Esophagus squamous epithelium (tissue), 5 donors: ENCODE data around the gene BMP5. TPM values are rescaled to one million over a fixed set of nuclear protein-coding genes. Genes with fewer than 3 reads are reported as not detected.

Experiments
- DNase-seq: peaks from one replicate; lab custom pipeline; 2025; lab: John Stamatoyannopoulos, UW
- H3K27ac ChIP-seq, 4 donors: fragments of 200-600 bp; sonication (generic); one replicate each; pipeline ENCODE4 v1.5.1; 2016 to 2019; ENCODE audit warnings: mild to moderate bottlenecking in 1 of 4
- H3K27me3 ChIP-seq, 4 donors: fragments of 200-600 bp; sonication (generic); 1 replicate in 3 of 4; 2 replicates in 1 of 4; pipeline versions ENCODE4 v1.5.1 to v1.6.0; 2017 to 2021; ENCODE audit warnings: antibody characterized with exemption in 1 of 4
- H3K36me3 ChIP-seq, 3 donors: fragments of 200-600 bp; sonication (generic); one replicate each; pipeline ENCODE4 v1.5.1; 2016 to 2019
- H3K4me1 ChIP-seq, 3 donors: fragments of 200-600 bp; sonication (generic); one replicate each; pipeline ENCODE4 v1.5.1; 2017 to 2019
- H3K4me3 ChIP-seq, 4 donors: fragments of 200-600 bp; sonication (generic); 1 replicate in 3 of 4; 2 replicates in 1 of 4; pipeline ENCODE4 v1.5.1; 2016 to 2019; ENCODE audit warnings: mild to moderate bottlenecking in 2 of 4, moderate library complexity in 1 of 4
- H3K9me3 ChIP-seq, 3 donors: fragments of 200-600 bp; sonication (generic); one replicate each; pipeline ENCODE4 v1.5.1; 2016 to 2019
- CTCF ChIP-seq, 6 experiments: fragments of 450-650 bp in 4 of 6; fragments of 200-600 bp in 2 of 6; sonication (generic) in 2 of 6; IDR thresholded peaks; one replicate each; pipeline ENCODE4 v1.5.1; 2016 to 2019; ENCODE audit warnings: antibody characterized with exemption in 6 of 6, mild to moderate bottlenecking in 4 of 6, moderate library complexity in 4 of 6
- POLR2A ChIP-seq, 4 donors: fragments of 450-650 bp; IDR thresholded peaks; one replicate each; pipeline ENCODE4 v1.6.1; 2017; ENCODE audit warnings: antibody characterized with exemption in 4 of 4, mild to moderate bottlenecking in 4 of 4, moderate library complexity in 3 of 4
- WGBS, 2 donors: methylation state at CpG; one replicate each; pipeline ENCODE4 v1.1.5; 2018; 5-methylcytosine and 5-hydroxymethylcytosine counted together
- intact Hi-C: fragments of 100-400 bp; cut with DNase I; formaldehyde crosslinking; loops from one replicate; pipeline ENCODE4 v1.15.0; 2022
- total RNA-seq, 4 donors: library from RNA; depleted of rRNA; stranded (reverse); fragments of >200 nt; gene quantifications; one replicate each; pipeline ENCODE4 v1.1.0, GENCODE V29; 2016
- donor health status: DM: yes; HTN: yes; CAD: no.

BMP5 gene
- total RNA-seq, 4 donors from 2014 or later: 0.04 to 0.26 (median 0.15) TPM

GRCh38 chr6:55785273-55785672 lies 90.1 kb downstream of the BMP5 start:
- Histone ChIP-seq H3K27me3 (no peaks in the 10 kb centered on the region), H3K4me3 (no peak overlapping the region), H3K4me1 (no peaks in the 10 kb centered on the region), H3K9me3 (no peaks in the 10 kb centered on the region), H3K36me3 (no peaks in the 10 kb centered on the region), H3K27ac (no peak overlapping the region)
- intact Hi-C loops: no loop called here
- TF ChIP-seq CTCF (IDR thresholded peaks at IDR 0.05): no peak
- no peak for TF ChIP-seq POLR2A (IDR thresholded peaks at IDR 0.05)
- no peak for DNase-seq
- 87 to 88% methylated on average over 6 of the region's 6 CpGs for WGBS, 2 donors

GRCh38 chr6:55782275-55782674 lies 93.1 kb downstream of the BMP5 start:
- DNase-seq: no peak
- Histone ChIP-seq H3K4me1 (no peaks in the 10 kb centered on the region), H3K4me3 (no peak overlapping the region), H3K27me3 (no peaks in the 10 kb centered on the region), H3K36me3 (no peaks in the 10 kb centered on the region), H3K9me3 (no peaks in the 10 kb centered on the region), H3K27ac (no peak overlapping the region)
- 67 to 74% methylated on average over 2 of the region's 2 CpGs for WGBS, 2 donors
- intact Hi-C loops: no loop called here
- no peak for TF ChIP-seq CTCF (IDR thresholded peaks at IDR 0.05)
- no peak for TF ChIP-seq POLR2A (IDR thresholded peaks at IDR 0.05)

DNA sequence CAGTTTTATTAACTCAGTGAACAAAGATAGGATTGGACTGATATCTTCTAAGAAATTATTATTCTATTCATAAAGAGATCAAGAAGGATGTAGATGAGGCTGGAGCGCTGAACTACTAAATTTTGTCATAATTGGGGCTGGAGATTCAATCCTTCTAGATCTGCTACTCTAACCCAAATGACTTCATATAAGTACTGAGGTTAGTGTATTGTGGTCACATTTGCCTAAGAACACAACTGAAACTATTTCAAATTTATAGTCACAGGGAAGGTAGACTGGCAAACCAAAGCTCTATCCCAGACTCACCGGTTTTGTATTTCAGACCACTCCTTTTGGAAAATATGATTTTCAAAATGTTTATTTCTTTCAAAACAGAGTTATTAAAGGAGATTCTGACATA lies 96.7 kb downstream of the BMP5 start:
- WGBS, 2 donors: 71 to 83% methylated on average over 2 of the region's 2 CpGs
- no peak for DNase-seq
- Histone ChIP-seq H3K36me3 (no peaks in the 10 kb centered on the region), H3K27me3 (no peaks in the 10 kb centered on the region), H3K4me3 (no peak overlapping the region), H3K4me1 (no peaks in the 10 kb centered on the region), H3K9me3 (no peaks in the 10 kb centered on the region), H3K27ac (no peak overlapping the region)
- TF ChIP-seq CTCF (IDR thresholded peaks at IDR 0.05) (no peak), POLR2A (IDR thresholded peaks at IDR 0.05) (no peak)
- intact Hi-C loops: no loop called here

GRCh38 chr6:55777469-55777868 lies 97.9 kb downstream of the BMP5 start:
- no peak overlapping the region for H3K27ac ChIP-seq
- TF ChIP-seq POLR2A (IDR thresholded peaks at IDR 0.05) (no peak), CTCF (IDR thresholded peaks at IDR 0.05) (no peak)
- H3K36me3 ChIP-seq: no peaks in the 10 kb centered on the region
- no peak for DNase-seq
- no peak overlapping the region for H3K4me3 ChIP-seq
- intact Hi-C loops: no loop called here
- H3K9me3 ChIP-seq: no peaks in the 10 kb centered on the region
- no peaks in the 10 kb centered on the region for H3K27me3 ChIP-seq
- H3K4me1 ChIP-seq: no peaks in the 10 kb centered on the region
- WGBS, 2 donors: 57 to 88% methylated on average over 1 of the region's 1 CpG

- TF ChIP-seq POLR2A (IDR thresholded peaks at IDR 0.05) (no peak), CTCF (IDR thresholded peaks at IDR 0.05) (no peak)
- H3K27me3 ChIP-seq: no peaks in the 10 kb centered on the region
- H3K4me3 ChIP-seq: no peak overlapping the region
- intact Hi-C loops: no loop called here
- H3K36me3 ChIP-seq: no peaks in the 10 kb centered on the region
- 17 to 22% methylated on average over 1 of the region's 1 CpG for WGBS, 2 donors
- H3K27ac ChIP-seq: no peak overlapping the region
- no peaks in the 10 kb centered on the region for H3K4me1 ChIP-seq
- DNase-seq: no peak
- no peaks in the 10 kb centered on the region for H3K9me3 ChIP-seq
Measured at GRCh38 chr6:55776113-55776512, 99.3 kb downstream of the BMP5 start.
